AG09319 (cell line): ENCODE measurements around the gene ARHGEF19.

Source experiments
- DNase-seq: peaks from one replicate; pipeline ENCODE4 v3.0.0-alpha.2; 2010; ENCODE audit warnings: low read depth; ENCODE audit errors: extremely low read depth
- CTCF ChIP-seq: IDR thresholded peaks from 2 replicates; pipeline ENCODE4 v1.5.1; 2011; ENCODE audit warnings: low read depth, mild to moderate bottlenecking, inconsistent platforms, low read length, moderate library complexity

The ARHGEF19 gene

DNA sequence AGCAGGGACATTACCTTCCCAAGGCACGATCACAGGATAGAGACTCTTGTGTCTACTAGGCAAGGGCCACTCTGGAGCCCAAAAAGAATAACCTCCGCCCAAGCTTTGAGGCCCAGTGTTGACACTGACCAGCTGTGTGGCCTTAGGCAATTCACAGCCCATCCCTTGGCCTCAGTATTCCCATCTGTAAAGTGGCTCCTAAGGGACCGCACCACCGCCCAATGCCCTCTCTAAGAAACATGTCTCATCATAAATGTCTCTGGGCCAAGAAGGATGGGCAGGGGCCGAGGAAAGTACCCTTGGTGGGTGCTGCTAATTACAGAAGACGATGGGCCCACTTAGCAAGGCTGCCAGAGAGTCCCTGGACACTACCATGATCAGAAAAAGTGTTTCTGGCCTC is 628 bp downstream of the ARHGEF19 start:
- DNase-seq = no peak
- TF ChIP-seq CTCF = no peak

GRCh38 chr1:16210581-16210980 is 1.9 kb downstream of the ARHGEF19 start:
- no peak for DNase-seq
- TF ChIP-seq CTCF = no peak

GRCh38 chr1:16209847-16210407 is 2.5 kb downstream of the ARHGEF19 start:
- DNase-seq = no peak
- TF ChIP-seq CTCF = no peak

DNA sequence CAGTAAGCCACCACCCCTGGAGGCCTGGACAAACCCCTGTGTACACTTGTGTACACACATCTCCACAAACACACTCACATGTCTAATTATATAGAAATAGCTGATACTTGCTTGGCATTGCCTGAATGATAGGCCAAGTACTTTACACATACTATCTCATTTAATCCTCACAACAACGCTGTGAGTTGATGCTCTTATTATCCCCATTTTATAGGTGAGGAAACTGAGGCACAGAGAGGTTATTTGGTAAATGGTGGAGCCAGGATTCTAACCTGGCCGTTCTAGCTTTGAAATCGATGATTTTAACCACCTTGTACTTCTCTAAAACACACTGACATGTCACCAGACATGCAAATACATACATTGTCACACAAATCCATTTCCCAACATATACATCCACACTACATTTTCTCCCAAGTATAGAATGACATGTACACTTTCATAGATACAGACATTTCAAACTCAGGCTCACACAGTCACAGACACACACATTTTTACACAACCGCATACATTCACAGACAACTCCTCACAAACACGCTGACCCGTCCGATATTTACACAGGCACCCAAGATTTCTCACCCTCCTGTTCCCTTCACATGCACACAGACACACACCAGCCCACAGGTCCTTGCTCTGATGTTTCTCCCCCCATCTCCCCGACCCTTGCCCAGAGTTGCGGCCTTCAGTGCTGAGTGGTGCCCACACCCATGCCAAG is 3.2 kb downstream of the ARHGEF19 start:
- no peak for DNase-seq
- no peak for TF ChIP-seq CTCF

GRCh38 chr1:16208270-16208987 is 4.0 kb downstream of the ARHGEF19 start:
- no peak for DNase-seq
- no peak for TF ChIP-seq CTCF

- DNase-seq = no peak
- no peak for TF ChIP-seq CTCF
Observed at GRCh38 chr1:16207318-16208269, 4.9 kb downstream of the ARHGEF19 start.
